CD4-positive, alpha-beta memory T cell (primary cell): ENCODE measurements around the gene GNPTG. TPM values are rescaled to one million over a fixed set of nuclear protein-coding genes. Genes with fewer than 3 reads are reported as not detected.
"Not testable (repeated sequence)": the region's sequence is repeated elsewhere in the genome, so short reads cannot be mapped to it uniquely, and the experiment has no call there.

ENCODE experiments used
- CTCF ChIA-PET: fragments of 350-600 bp; sonication (Branson Sonifier 250); formaldehyde crosslinking; loops from one replicate; lab custom pipeline; 2021; ENCODE audit warnings: inconsistent platforms; ENCODE audit not compliant: partially characterized antibody; lab: Charles Lee
- POLR2A ChIA-PET: fragments of 350-600 bp; sonication (Branson Sonifier 250); formaldehyde crosslinking; loops from one replicate; lab custom pipeline; 2021; ENCODE audit not compliant: partially characterized antibody; lab: Charles Lee
- DNase-seq, 5 donors: peaks; one replicate each; pipeline versions ENCODE4 v3.0.0 to v3.0.0-alpha.2; 2020 to 2022; ENCODE audit warnings: mixed read lengths in 1 of 5
- H3K27ac ChIP-seq: one replicate; pipeline ENCODE4 v1.7.0; 2013; ENCODE audit warnings: low read depth, low read length
- H3K27me3 ChIP-seq: 2 replicates; pipeline ENCODE4 v1.7.0; 2013; ENCODE audit warnings: mild to moderate bottlenecking, low read length, moderate library complexity; ENCODE audit not compliant: insufficient read depth
- H3K36me3 ChIP-seq: 2 replicates; pipeline ENCODE4 v1.7.0; 2013; ENCODE audit warnings: mild to moderate bottlenecking, low read length, moderate library complexity; ENCODE audit not compliant: insufficient read depth
- H3K4me1 ChIP-seq: 2 replicates; pipeline ENCODE4 v1.7.0; 2013; ENCODE audit warnings: mild to moderate bottlenecking, low read length, moderate library complexity; ENCODE audit not compliant: insufficient read depth
- H3K4me3 ChIP-seq, 2 donors: one replicate each; pipeline ENCODE4 v1.7.0; 2013; ENCODE audit warnings: low read length in 2 of 2, mild to moderate bottlenecking in 1 of 2
- H3K9me3 ChIP-seq, 2 donors: one replicate each; pipeline ENCODE4 v1.7.0; 2013; ENCODE audit warnings: low read length in 2 of 2, control low read depth in 1 of 2; ENCODE audit not compliant: control insufficient read depth in 1 of 2
- H3K27ac Mint-ChIP-seq, 7 donors: one replicate each; pipeline ENCODE4 v1.8.0; 2020 to 2021; ENCODE audit warnings: mixed read lengths in 7 of 7, mild to moderate bottlenecking in 6 of 7, inconsistent platforms in 3 of 7, moderate library complexity in 3 of 7
- H3K27me3 Mint-ChIP-seq, 2 donors: one replicate each; pipeline ENCODE4 v1.8.0; 2020 to 2021; ENCODE audit warnings: mixed read lengths in 2 of 2
- H3K36me3 Mint-ChIP-seq, 2 donors: one replicate each; pipeline ENCODE4 v1.8.0; 2020 to 2021; ENCODE audit warnings: mixed read lengths in 2 of 2, inconsistent platforms in 1 of 2, mild to moderate bottlenecking in 1 of 2
- H3K4me1 Mint-ChIP-seq, 4 donors: one replicate each; pipeline ENCODE4 v1.8.0; 2020 to 2021; ENCODE audit warnings: mixed read lengths in 4 of 4, mild to moderate bottlenecking in 1 of 4
- H3K4me3 Mint-ChIP-seq, 8 donors: one replicate each; pipeline ENCODE4 v1.8.0; 2020 to 2021; ENCODE audit warnings: mixed read lengths in 8 of 8, mild to moderate bottlenecking in 7 of 8, moderate library complexity in 6 of 8, inconsistent platforms in 3 of 8
- H3K9me3 Mint-ChIP-seq, 8 donors: one replicate each; pipeline ENCODE4 v1.8.0; 2020 to 2021; ENCODE audit warnings: mixed read lengths in 8 of 8, mild to moderate bottlenecking in 5 of 8, inconsistent platforms in 3 of 8, moderate library complexity in 1 of 8
- intact Hi-C: fragments of 100-400 bp; cut with micrococcal nuclease; formaldehyde crosslinking; loops from one replicate; pipeline ENCODE4 v1.15.1; 2023
- polyA plus RNA-seq, 2 donors: library from polyadenylated mRNA; unstranded; fragments of 300-500 nt; fragmentation: Illumina TruSeq; gene quantifications; one replicate each; pipeline ENCODE4 v1.2.3, GENCODE V29; 2021
- total RNA-seq, 2 experiments: library from RNA; stranded (reverse); gene quantifications; one replicate each; pipeline ENCODE4 v1.2.3, GENCODE V29; 2021

The GNPTG gene
- total and polyA plus RNA-seq, 4 experiments from 2014 or later, result 51.8 to 61.5 (median 56.2) TPM

DNA sequence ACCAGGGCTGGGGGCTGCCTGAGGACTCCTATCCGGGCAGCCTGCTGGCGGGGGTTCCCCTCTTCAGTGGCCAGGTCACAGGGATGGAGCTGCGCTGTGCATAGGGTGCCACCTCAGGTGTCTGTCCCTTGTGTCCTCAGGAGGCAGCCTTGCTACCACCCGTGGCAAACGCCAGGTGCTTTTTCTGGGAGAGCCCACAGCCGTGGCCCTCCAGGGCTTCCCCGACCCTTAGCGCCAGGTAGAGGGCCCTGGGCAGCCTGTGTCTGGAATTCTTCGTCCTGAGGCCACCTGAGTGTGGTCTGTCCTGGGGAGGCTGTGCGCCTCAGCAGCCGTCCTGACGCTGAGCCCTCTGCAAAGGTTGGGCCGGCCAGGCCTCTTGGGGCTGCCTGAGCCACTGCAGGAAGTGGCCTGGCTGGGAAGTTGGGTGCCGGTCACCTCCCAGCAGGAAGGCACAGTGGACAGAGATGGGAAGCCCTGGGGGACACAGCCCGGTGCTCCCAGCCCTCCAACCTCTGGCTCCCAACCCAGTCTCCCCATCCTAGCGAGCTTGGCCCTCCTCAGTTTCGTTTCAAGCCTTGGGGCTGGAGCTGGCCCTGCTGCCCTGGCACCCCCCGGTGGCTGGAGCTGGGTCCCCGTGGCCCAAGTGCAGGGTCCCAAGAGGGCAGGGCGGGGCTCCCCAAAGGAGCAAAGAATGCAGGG, 25.9 kb upstream of the GNPTG start:
- H3K27ac ChIP-seq, result no peak overlapping the region

DNA sequence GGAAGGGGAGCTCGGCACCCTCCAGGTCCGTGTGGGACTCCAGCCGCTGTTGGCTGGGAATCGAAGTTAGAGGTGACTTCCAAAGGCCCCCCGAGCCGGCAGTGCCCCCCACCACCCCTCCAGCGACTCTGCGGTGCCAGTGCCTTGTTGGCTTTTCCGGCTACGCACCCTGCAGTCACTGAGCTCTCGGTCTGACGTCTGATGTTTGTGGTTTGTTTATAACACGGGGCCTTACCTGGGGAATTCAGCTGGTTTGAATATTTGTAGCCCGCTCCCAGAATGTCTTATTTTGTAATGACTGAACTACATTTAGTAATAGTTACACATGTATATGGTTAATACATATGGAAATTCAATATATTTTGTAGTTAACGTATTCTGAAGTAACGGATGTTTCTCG, 25.3 kb upstream of the GNPTG start:
- Mint-ChIP-seq H3K27me3 (no peaks in the 10 kb centered on the region), H3K36me3 (peaks cover 13 to 23% of the 10 kb centered on the region in 2 donors), H3K4me3 (no peak overlapping the region), H3K27ac (peak overlapping the region in 1 of 7 donors; percentile 21), H3K4me1 (peaks cover 5 to 9% (median 5%) of the 10 kb centered on the region in 4 donors), H3K9me3 (peaks cover 0 to 1% (median 0%) of the 10 kb centered on the region in 8 donors)
- DNase-seq, result no peak
- H3K4me3 ChIP-seq, result no peak overlapping the region
- intact Hi-C loops, result no loop called here
- no peaks in the 10 kb centered on the region for H3K27me3 ChIP-seq
- H3K9me3 ChIP-seq, result no peaks in the 10 kb centered on the region
- peaks cover 6% of the 10 kb centered on the region for H3K4me1 ChIP-seq
- no peak overlapping the region for H3K27ac ChIP-seq
- ChIA-PET CTCF (no interaction called here), POLR2A (interaction anchor here (1.2 to 1.7 kb wide), 3 partner anchors 9 to 17 kb away, joined by 3 to 5 read pairs (median 4); partner anchors contain the start of gene UBE2I)
- peaks cover 16% of the 10 kb centered on the region for H3K36me3 ChIP-seq

More for the DNA sequence above, 25.9 kb upstream of the GNPTG start:
- H3K9me3 Mint-ChIP-seq, result peaks cover 0 to 1% (median 0%) of the 10 kb centered on the region in 8 donors
- Histone ChIP-seq H3K4me1 (peaks cover under 1% of the 10 kb centered on the region), H3K36me3 (peaks cover 21% of the 10 kb centered on the region), H3K4me3 (no peak overlapping the region), H3K27me3 (no peaks in the 10 kb centered on the region), H3K9me3 (no peaks in the 10 kb centered on the region)
- ChIA-PET POLR2A (interaction anchor here (0.9 to 1.7 kb wide), 4 partner anchors 9 to 17 kb away, joined by 3 to 5 read pairs (median 4); partner anchors contain the start of gene UBE2I), CTCF (no interaction called here)
- no peak for DNase-seq
- H3K27ac Mint-ChIP-seq, result no peak overlapping the region
- H3K4me1 Mint-ChIP-seq, result peaks cover 0 to 4% (median 3%) of the 10 kb centered on the region in 4 donors
- H3K36me3 Mint-ChIP-seq, result peaks cover 13 to 23% of the 10 kb centered on the region in 2 donors
- H3K27me3 Mint-ChIP-seq, result no peaks in the 10 kb centered on the region
- intact Hi-C loops, result no loop called here
- H3K4me3 Mint-ChIP-seq, result no peak overlapping the region

DNA sequence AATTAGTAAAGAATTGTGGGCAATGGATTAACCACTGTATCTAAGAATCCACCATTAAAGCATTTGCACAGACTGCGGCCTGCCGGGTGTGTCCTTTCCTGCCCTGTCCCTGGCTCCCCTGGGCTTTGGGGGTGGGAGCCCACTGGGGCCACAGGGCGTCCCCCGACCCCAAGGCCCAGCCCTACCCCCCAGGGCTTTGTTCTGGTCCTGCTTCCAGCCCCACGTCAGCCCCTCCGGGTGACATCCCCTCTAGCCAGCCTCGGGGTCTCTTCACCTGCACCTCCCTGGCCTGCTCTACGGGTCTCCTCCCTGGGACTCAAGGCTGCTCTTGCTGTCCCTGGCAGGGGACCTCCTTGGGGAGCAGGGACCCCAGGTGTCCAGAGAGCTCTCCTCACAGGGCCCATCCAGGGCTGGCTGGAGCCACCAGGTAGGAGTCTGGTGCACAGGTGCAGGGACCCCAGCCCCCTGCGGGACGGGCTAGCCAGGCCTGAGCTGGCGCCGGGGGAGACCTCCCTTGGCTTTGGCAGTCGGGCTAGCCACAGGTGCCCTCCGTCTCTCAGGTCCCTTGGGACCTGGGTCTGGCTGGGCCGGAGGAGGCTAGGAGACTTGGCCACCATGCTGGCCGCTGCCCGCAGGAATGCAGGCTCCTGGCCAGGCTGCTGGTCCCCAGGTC, 24.6 kb upstream of the GNPTG start:
- H3K4me3 ChIP-seq, result no peak overlapping the region
- POLR2A ChIA-PET, result interaction anchor here (1.4 to 1.7 kb wide), 2 partner anchors 16 to 17 kb away, joined by 3 to 5 read pairs; partner anchors contain the start of gene UBE2I
- no peaks in the 10 kb centered on the region for H3K27me3 Mint-ChIP-seq
- CTCF ChIA-PET, result interaction anchor here (0.7 kb wide), 1 partner anchor 10 kb away, joined by 3 read pairs; no protein-coding TSS in a partner anchor
- peaks cover 13% of the 10 kb centered on the region for H3K4me1 ChIP-seq
- peaks cover 8 to 16% (median 11%) of the 10 kb centered on the region in 4 donors for H3K4me1 Mint-ChIP-seq
- peaks cover 13 to 23% of the 10 kb centered on the region in 2 donors for H3K36me3 Mint-ChIP-seq
- no peak overlapping the region for H3K27ac ChIP-seq
- H3K27me3 ChIP-seq, result peaks cover 2% of the 10 kb centered on the region
- H3K27ac Mint-ChIP-seq, result no peak overlapping the region
- peaks cover 0 to 1% (median 0%) of the 10 kb centered on the region in 8 donors for H3K9me3 Mint-ChIP-seq
- no peak overlapping the region for H3K4me3 Mint-ChIP-seq
- peaks cover 12% of the 10 kb centered on the region for H3K36me3 ChIP-seq
- DNase-seq, result no peak
- intact Hi-C loops, result no loop called here
- no peaks in the 10 kb centered on the region for H3K9me3 ChIP-seq

DNA sequence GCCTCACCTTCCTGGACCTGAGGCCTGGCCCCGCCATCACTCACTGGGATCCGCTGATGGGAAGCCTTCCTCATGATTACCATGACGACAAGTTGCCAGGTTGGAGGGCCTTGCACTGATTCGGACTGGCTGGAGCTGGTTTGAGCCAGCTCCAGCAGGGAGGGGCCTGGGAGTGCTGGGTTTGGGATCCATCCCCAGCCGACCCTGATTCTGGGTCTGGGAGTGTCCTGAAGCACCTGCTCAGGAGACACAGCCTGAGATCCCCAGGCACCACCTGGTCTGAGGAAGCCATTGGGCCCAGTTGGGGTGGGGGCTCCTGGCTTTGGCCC, 24.1 kb upstream of the GNPTG start:
- Histone ChIP-seq H3K4me1 (peaks cover 18% of the 10 kb centered on the region), H3K9me3 (no peaks in the 10 kb centered on the region), H3K27ac (no peak overlapping the region), H3K27me3 (peaks cover 5% of the 10 kb centered on the region), H3K36me3 (peaks cover 12% of the 10 kb centered on the region), H3K4me3 (no peak overlapping the region)
- no peak for DNase-seq
- H3K27me3 Mint-ChIP-seq, result peaks cover 1% of the 10 kb centered on the region in 2 donors
- H3K4me3 Mint-ChIP-seq, result no peak overlapping the region
- ChIA-PET CTCF (no interaction called here), POLR2A (interaction anchor here (1.7 kb wide), 1 partner anchor 15 kb away, joined by 3 read pairs; no protein-coding TSS in a partner anchor)
- intact Hi-C loops, result no loop called here
- H3K9me3 Mint-ChIP-seq, result peaks cover 0 to 1% (median 0%) of the 10 kb centered on the region in 8 donors
- no peak overlapping the region for H3K27ac Mint-ChIP-seq
- H3K36me3 Mint-ChIP-seq, result peaks cover 13 to 23% of the 10 kb centered on the region in 2 donors
- H3K4me1 Mint-ChIP-seq, result peaks cover 8 to 21% (median 13%) of the 10 kb centered on the region in 4 donors

DNA sequence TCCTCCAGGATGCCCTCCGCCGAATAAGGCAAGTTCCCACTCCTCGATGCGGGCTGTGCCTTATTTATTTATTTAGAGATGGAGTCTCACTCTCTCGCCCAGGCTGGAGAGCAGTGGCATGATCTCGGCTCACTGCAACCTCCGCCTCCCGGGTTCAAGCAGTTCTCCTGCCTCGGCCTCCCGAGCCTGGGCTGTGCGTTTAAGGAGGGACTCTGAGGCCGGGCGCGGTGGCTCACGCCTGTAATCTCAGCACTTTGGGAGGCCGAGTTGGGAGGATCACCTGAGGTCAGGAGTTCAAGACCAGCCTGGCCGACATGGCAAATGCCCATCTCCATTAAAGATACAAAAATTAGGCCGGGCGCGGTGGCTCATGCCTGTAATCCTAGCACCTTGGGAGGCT, 23.6 kb upstream of the GNPTG start:
- intact Hi-C loops, H3K4me3 Mint-ChIP-seq, CTCF ChIA-PET, POLR2A ChIA-PET, H3K4me3 ChIP-seq, H3K27me3 ChIP-seq, H3K27me3 Mint-ChIP-seq, H3K27ac ChIP-seq, H3K9me3 Mint-ChIP-seq, H3K9me3 ChIP-seq, H3K27ac Mint-ChIP-seq, DNase-seq: not testable (repeated sequence)
- peaks cover 8 to 25% (median 15%) of the 10 kb centered on the region in 4 donors for H3K4me1 Mint-ChIP-seq
- Histone ChIP-seq H3K36me3 (peaks cover 12% of the 10 kb centered on the region), H3K4me1 (peaks cover 24% of the 10 kb centered on the region)
- peaks cover 13 to 23% of the 10 kb centered on the region in 2 donors for H3K36me3 Mint-ChIP-seq

DNA sequence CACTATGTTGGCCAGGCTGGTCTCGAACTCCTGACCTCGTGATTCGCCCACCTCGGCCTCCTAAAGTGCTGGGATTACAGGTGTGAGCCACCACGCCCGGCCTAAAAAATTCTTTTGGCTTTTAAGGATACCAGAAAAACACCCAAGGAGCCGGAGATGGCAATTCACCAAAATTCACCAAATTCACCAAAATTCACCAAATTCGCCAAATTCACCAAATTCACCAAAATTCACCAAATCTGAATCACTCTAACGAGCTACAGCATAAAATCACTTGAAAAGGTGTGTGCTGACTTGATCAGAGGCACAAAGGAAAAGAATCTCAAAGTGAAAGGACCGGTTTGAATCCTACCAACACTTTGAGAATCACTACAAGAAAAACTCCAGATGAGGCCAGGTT, 22.8 kb upstream of the GNPTG start:
- POLR2A ChIA-PET, result not testable (repeated sequence)

More for the DNA sequence above, 22.8 kb upstream of the GNPTG start:
- Mint-ChIP-seq H3K4me1 (peaks cover 8 to 22% (median 15%) of the 10 kb centered on the region in 4 donors), H3K4me3 (peak overlapping the region in 1 of 8 donors; percentile 30), H3K36me3 (peaks cover 13 to 18% of the 10 kb centered on the region in 2 donors), H3K27ac (peak overlapping the region in 2 of 7 donors; percentile 11 to 15)
- H3K9me3 Mint-ChIP-seq, intact Hi-C loops, CTCF ChIA-PET, H3K27me3 Mint-ChIP-seq, H3K27ac ChIP-seq, H3K36me3 ChIP-seq, DNase-seq, H3K27me3 ChIP-seq, H3K9me3 ChIP-seq, H3K4me3 ChIP-seq: not testable (repeated sequence)
- peaks cover 26% of the 10 kb centered on the region for H3K4me1 ChIP-seq
